Mesenteric fat pad (tissue), 1 donor: ENCODE data around the gene CCL5. TPM values are rescaled to one million over a fixed set of nuclear protein-coding genes. Genes with fewer than 3 reads are reported as not detected.

Source experiments
- DNase-seq: peaks from one replicate; pipeline ENCODE4 v3.0.0-alpha.2; 2020; ENCODE audit warnings: low spot score
- total RNA-seq: library from RNA; stranded (reverse); fragmentation: NEBNext Ultra II Directional; extraction: Animal tissue kit (Norgen Biotek cat#: 25700); gene quantifications from one replicate; pipeline ENCODE4 v1.2.1, GENCODE V29; 2021
- donor health status: DM: yes; HTN: yes; CAD: no.

CCL5 gene
- total RNA-seq, 1 donor from 2014 or later: 4.0 TPM

DNA sequence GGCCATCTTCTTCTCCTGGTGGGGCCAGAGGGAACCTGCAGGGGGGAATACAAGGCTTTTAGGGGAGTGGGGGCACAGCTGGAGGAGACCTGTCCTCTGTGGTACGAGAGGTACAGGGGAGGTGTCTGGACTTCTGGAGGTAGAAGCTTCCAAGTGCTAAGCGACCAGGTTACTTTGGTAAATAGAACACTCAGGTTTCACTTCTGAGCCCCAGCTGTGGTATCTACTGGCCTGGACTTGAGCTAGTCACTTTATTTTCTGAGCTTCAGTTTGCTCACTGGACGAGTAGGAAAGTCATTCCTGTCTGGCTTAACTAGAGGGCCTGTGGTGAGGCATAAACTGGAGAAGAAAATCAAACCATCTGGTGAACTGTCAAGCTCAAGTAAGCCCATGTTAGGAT, 11.4 kb downstream of the CCL5 start, which contains the start of gene HEATR9:
HEATR9 (minus strand) TSS at position 155 of the 400 bp plus-strand sequence; CDS start at position 6, 149 bp downstream.
- no peak for DNase-seq

DNA sequence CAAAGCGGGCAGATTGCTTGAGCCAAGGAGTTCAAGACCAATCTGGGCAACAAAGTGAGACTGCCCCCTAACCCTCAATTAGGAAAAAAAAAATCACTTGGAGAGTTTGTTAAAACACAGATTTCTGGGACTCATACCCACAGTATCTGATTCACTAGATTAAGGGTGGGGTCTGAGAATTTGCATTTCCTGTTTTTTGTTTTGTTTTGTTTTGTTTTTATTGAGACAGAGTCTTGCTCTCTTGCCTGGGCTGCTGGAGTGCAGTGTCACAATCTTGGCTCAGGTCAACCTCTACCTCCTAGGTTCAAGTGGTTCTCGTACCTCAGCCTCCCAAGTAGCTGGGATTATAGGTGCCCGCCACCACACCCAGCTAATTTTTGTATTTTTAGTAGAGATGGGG, 12.6 kb downstream of the CCL5 start:
- no peak for DNase-seq

DNA sequence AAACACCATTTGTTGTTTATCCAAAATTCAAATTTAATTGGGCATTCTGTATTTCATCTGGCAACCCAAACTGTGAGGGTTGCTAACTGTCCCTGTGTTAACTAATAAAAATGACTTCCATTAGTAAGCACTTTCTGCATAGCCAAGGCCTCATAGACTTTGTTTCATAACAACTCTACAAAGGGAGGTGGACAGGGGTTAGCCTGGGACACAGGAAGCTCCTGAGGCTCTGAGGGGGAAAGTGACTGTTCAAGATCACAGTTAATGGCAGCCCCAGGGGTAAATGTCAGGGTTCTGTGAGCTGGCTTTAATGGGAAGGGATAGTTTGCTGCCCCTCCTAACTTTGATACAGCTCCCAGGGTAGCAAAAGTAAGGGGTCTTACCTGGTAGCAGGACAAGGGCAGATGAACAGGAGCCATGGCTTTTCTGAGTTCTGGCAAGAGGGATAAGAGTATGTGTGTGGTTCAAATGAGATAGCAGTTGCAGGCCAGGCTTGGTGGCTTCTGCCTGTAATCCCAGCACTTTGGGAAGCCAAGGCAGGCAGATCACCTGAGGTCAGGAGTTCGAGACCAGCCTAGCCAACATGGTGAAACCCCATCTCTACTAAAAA, 13.7 kb downstream of the CCL5 start:
- no peak for DNase-seq

DNA sequence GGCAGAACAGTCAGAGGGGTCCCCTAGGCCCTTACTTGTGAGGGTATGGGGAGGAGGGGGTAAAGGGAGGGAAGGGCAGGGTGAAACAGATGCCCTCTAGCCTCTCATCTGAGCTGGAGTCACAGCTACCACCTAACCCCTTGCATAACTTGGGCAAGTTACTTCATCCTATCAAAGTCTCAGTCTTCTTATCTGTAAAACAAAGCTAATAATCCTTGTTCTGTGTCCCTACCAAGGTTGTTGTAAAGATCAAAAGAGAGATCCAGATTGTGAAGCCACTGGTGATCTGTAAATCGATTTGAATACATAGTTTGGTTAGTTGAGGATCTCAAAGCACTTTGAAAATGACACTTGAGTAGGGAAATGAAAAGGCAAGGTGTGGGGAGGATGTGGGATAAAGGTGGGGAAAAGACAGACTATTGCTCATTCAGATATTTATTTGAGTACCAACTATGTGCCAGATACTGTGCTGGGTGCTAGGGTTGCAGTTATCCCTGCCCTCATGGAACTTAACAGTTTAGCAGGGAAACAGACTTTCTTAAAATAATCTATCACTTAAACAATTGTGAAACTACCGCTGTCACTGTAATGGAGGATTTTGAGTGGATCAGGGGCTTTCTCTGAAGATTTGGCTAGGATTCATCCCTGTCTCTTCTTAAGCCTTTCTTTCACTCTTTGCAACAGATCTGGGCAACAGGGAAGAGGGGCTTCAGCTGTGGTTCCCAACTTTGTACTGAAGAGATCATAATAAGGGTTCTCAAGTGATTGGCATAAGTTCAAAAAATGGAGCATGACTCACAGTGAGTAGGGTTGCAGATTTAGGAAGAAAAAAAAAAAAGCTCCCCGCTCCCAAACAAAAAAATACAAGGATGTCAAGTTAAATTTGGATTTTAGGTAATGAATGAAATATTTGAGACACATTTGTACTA, 14.5 kb downstream of the CCL5 start:
- DNase-seq: no peak

DNA sequence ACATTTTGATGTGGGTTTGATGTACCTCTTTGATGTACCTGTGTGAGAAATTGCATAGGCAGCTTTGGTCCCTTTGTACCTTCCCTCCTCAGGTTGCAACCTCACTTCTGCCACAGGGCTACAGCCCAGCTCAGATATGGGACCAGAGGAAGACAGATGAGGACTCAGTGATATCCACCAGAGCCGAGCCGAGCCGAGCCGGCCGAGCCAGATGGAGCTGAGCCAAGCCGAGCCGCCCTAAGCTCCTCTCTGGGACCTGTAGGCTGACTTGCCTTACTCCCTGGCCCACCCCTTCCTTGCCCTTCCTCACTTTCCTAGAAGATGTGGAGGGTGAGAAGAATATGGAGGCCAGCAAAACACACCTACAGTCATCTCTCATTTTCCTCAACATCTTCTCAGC, 15.3 kb downstream of the CCL5 start:
- no peak for DNase-seq

DNA sequence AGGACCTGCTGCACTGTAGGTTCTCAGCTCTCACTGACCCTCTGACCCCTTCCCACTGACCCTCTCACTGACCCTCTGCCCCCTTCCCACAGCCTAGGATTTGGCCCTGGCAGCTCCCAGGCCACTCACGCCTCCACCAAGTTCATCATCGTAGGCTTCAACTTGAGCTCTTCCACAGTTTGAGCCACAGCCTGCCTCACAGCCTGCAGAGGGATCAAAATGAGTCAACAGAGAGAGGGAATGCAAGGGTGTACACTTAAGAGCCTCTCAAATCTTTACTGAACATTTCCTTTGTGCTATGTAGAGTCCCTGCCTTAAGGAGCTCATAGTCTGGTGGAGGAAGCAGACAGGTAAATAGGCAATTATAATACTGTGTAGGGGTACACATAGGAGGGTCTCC, 23.6 kb downstream of the CCL5 start:
- no peak for DNase-seq

DNA sequence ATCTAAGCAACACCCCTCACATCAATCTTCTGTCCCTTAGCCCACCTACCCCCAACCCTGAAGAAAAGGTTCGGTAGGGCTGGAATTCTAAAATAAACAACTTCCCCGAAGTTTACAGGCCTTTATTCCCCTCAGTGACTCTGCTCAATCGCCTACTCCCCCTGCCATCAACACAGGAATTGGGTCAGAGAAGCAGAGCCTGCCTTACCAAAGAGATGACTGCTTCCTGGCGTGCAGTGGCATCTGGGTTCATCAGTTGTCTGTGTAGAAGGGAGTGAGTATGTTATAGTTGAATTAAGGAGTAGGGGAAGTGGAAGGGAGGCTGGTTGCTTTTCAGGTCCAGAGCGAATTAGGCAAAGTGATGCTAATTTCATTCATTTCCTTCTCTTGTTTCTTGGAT, 24.2 kb downstream of the CCL5 start:
- no peak for DNase-seq

DNA sequence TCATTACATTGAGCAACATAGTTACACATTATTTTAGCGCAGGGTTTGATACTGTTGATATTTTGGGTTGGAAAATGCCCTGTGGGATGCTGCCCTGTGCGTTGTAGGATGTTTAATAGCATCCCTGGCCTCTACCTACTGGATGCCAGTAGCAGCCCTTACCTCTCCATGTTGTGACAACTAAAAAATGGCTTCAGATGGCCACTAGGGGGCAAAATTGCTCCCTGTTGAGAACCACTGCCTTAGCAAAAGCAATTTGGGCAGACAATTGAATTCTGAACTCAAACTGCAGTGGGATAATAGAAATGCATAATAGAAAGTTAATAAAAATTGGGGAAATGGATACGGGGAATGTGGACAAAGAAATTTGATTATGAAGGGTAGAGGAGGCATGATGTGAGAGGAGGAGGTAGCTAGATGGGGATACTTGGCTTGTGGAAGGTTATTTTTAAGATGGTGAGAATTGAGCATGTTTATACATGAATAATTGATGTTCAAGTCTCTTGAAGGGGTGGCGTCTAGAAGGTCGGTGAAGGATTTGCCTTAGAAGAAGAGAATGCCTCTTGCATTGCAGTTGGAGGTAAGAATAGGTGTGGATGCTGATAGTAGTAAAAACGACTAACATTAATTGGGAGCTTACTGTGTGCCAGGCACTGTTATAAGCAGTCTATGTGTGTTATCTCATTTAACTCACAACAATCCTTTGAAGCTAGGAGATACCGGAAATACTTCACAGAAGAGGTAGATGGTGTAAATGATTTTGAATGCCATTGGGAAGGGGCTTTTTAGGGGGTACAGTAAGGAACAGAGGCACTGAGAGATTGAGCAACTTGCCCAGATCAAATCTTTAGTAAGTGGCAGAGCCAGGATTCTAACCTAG, 30.5 kb downstream of the CCL5 start:
- no peak for DNase-seq

DNA sequence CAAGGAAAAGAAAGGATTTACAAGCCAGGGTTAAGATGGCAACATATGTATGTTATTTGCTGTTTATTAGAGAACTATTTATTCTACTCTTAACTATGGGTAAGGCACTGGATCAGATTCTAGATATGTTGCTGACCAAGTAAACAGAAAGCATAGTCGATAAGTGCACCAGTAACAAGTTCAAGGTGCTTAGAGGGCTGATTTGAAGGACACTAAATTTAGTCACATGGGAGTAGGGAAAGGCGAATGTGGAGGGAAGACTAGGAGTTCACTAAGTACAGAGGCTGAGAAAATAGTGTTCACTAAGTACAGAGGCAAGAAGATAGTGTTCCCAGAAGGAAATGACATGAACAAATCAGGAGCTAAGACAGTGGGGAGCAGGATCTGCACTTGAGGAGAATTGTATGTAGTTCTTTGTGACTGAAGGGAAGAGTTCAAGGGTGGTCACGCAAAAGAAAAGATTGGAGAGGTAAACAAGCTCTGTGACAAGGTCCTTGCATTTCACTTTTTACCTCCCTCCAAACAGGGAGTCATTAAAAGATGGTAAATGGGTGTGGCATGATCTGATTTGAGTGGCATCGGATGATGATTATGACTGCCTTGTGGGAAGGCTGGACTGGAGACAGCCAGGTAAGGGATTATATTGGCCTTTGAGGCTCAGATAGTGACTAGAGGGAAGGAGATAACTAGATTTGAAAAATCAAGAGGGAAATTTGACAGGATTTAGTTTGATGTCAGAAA, 32.4 kb downstream of the CCL5 start:
- DNase-seq: no peak

DNA sequence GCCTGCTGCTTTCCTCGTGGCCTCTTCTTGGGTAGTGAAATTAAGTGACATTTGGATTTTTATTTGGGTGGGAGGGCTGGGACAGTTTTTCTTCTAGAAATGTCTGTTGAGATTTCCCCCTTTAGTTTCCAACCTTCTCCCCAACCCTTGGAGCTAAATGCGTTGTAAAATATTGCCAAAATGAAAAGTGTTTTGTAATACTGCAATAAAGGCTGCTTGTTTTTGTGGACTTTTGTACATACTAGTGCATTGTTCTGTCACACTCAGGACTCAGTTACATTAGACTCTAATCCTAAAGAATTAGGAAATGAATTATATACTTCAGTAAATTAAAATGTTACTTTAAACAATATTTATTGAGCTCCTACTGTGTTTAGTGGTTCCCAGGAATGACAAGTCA, 33.2 kb downstream of the CCL5 start:
- no peak for DNase-seq

DNA sequence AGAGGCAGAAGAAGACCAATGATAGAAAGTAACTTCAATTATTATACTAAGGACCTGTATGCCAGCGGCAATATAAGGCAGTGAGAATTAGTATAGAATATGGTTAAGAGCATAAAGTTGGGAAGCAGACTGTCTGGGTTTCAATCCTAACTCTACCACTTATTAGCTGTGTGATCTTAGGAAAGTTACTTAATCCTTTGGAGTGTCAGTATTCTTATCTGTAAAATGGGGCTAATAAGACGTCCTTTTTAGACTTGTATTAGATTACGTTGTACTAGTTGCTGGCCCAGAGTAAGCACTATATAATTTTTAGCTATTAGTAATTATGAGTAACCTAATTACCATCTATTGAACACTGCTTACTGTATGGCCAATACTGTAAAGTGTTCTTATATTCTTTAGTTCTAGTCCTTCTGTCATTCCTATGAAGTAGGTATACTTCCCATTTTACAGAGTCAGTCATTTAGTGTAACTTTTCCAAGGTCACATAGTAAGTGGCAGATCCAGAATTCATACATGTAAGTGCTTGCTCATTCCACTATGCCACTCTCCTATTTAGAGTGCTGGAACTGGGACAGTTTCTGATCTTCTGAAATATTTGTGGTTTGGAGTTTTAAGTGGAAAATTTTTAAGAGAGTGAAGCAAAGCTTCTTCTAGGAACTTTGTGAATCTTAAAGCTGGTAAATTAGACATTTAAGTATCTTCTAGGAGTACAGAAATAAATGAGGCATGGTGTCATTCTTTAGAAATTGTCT, 33.9 kb downstream of the CCL5 start:
- no peak for DNase-seq

DNA sequence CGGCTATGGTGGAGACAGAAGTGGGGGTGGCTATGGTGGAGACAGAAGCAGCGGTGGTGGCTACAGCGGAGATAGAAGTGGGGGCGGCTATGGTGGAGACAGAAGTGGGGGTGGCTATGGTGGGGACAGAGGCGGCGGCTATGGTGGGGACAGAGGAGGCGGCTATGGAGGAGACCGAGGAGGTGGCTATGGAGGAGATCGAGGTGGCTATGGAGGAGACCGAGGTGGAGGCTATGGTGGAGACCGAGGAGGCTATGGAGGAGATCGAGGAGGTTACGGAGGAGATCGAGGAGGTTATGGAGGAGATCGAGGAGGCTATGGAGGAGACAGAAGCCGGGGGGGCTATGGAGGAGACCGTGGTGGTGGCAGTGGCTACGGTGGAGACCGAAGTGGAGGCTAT, 35.6 kb downstream of the CCL5 start:
- no peak for DNase-seq

DNA sequence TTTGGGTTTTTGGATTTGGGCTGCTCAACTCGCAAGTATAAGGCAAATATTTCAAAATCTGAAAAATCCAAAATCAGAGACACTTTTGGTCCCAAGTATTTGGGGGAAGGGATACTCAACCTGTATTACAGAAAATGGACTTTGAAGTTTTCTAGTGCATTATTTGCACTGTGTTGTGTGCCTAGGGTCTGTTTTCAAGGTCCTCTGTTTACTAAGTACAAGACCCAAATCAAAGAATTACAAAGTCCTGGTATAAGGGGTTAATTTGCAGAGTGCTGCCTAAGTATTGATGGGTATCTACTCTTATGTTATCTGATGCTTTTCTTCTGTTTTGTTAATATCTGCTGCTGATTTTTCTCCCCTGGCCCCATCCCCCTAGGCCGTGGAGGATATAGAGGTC, 36.5 kb downstream of the CCL5 start:
- DNase-seq: no peak

DNA sequence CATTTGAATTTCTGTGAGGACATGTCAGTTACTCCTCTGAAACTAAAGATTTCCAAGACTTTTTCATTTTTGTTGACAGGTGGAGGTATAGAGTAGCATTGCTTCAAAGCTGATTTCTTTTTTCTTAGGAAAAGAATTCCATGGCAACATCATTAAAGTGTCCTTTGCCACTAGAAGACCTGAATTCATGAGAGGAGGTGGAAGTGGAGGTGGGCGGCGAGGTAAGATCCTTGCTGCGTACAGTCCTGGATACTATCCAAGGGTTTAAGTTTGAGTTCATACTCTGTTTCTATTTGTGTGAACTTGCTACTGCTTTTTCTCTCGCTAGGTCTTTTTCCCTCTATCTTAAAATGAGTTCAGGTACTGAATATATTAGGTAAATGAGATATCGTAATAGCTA, 37.9 kb downstream of the CCL5 start:
- DNase-seq: no peak

DNA sequence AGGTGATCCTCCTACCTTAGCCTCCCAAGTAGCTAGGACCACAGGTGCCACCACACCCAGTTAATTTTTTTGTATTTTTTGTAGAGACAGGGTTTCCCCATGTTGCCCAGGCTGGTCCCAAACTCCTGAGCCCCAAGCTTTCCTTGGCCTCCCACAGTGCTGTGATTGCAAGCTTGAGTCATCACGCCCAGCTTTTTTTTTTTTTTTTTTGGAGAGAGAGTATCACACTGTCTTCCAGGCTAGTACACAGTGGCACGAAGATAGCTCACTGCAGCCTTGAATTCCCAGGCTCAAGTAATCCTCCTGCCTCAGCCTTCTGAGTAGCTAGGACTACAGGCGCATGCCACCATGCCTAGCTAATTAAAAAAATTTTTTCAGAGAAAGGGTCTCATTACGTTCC, 38.7 kb downstream of the CCL5 start:
- no peak for DNase-seq

DNA sequence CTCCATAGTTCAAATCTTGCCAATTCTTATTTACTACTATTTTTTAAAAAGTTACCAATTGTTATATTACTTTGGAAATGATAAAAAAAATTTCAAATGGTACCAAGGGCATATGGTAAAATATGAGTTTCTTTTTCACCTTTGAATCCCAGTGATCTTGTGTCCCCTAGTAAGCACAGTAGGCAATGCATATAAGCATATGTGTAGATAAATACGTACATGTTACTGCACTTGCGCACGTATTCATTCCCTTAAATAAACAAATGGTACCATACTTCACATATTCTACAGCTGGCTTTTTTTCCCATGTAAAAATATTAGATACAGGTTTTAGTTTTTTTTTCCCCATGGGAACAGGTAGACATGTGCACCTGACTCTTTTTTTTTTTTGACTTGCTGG, 39.1 kb downstream of the CCL5 start:
- no peak for DNase-seq

DNA sequence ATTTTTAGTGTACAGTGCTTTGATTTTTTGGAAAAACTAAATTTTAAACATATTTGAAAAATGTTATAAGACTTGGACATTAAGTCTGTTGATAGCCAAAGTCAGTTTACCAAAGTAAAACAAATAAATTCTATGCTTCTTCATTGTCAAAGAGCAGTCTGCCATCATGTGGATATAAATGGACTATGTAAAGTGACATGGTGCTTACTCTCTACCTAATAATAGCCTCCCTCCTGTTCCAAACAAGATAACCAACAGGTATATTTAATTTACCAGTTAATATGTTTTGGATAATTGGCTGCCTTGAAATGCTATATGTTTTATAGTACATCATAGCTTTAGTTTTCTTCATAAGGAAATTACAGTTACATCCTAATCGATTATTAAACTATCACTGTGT, 55.0 kb downstream of the CCL5 start:
- DNase-seq: no peak
